Measurements from ENCODE around the gene GCH1. TPM values are rescaled to one million over a fixed set of nuclear protein-coding genes. Genes with fewer than 3 reads are reported as not detected.

GCH1 gene
- polyA plus RNA-seq, 3 donors, result 3.6 to 19.6 (median 9.6) TPM

Other genes starting within 250 kb of the GCH1 start
- gene WDHD1, start 124.3 kb upstream of the GCH1 start, polyA plus RNA-seq, result under 1 TPM; 0.49 to 0.90 (median 0.59) TPM
- 10 to 100 TPM in 1 of 3 donors, 1 to 10 TPM in 2; 2.0 to 10.9 (median 5.9) TPM for gene SOCS4, start 124.4 kb upstream of the GCH1 start, polyA plus RNA-seq
- 10 to 100 TPM; 19.5 to 53.3 (median 36.7) TPM for gene MAPK1IP1L, start 148.8 kb upstream of the GCH1 start, polyA plus RNA-seq
- 100 to 1,000 TPM in 2 of 3 donors, 10 to 100 TPM in 1; 53.5 to 565 (median 547) TPM for gene LGALS3, start 226.4 kb upstream of the GCH1 start, polyA plus RNA-seq